Astrocyte of the cerebellum (primary cell): Measurements from ENCODE around the gene RGL2.

Experiments
- DNase-seq: peaks from one replicate; pipeline ENCODE4 v3.0.0-alpha.2; 2011; ENCODE audit warnings: low read depth
- H3K4me3 ChIP-seq: 2 replicates; pipeline ENCODE4 v1.5.1; 2011; ENCODE audit warnings: mild to moderate bottlenecking, low read depth, low read length, moderate library complexity
- in situ Hi-C: cut with HindIII; loops from 2 replicates; pipeline ENCODE4 v1.10.0; 2017; ENCODE audit warnings: low sequenced_read_pairs
- TF ChIP-seq, protein P1 (sequence below): IDR thresholded peaks from 2 replicates; pipeline ENCODE4 v1.5.1; 2012; ENCODE audit warnings: low read length, low read depth, moderate library complexity, mild to moderate bottlenecking; ENCODE audit errors: missing control alignments

Gene RGL2

GRCh38 chr6:33336495-33336894 is 37.8 kb upstream of the RGL2 start:
- in situ Hi-C loops, result no loop called here
- TF ChIP-seq, protein P1, sequence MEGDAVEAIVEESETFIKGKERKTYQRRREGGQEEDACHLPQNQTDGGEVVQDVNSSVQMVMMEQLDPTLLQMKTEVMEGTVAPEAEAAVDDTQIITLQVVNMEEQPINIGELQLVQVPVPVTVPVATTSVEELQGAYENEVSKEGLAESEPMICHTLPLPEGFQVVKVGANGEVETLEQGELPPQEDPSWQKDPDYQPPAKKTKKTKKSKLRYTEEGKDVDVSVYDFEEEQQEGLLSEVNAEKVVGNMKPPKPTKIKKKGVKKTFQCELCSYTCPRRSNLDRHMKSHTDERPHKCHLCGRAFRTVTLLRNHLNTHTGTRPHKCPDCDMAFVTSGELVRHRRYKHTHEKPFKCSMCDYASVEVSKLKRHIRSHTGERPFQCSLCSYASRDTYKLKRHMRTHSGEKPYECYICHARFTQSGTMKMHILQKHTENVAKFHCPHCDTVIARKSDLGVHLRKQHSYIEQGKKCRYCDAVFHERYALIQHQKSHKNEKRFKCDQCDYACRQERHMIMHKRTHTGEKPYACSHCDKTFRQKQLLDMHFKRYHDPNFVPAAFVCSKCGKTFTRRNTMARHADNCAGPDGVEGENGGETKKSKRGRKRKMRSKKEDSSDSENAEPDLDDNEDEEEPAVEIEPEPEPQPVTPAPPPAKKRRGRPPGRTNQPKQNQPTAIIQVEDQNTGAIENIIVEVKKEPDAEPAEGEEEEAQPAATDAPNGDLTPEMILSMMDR, result no peak

GRCh38 chr6:33335916-33336315 is 37.2 kb upstream of the RGL2 start:
- in situ Hi-C loops, result no loop called here
- H3K4me3 ChIP-seq, result no peak overlapping the region
- TF ChIP-seq, protein P1, result no peak
- DNase-seq, result no peak

More at GRCh38 chr6:33336495-33336894, 37.8 kb upstream of the RGL2 start:
- no peak overlapping the region for H3K4me3 ChIP-seq
- no peak for DNase-seq

- in situ Hi-C loops, result no loop called here
- no peak overlapping the region for H3K4me3 ChIP-seq
- DNase-seq, result no peak
- TF ChIP-seq, protein P1, result no peak
Observed at GRCh38 chr6:33333666-33334065, 34.9 kb upstream of the RGL2 start.

DNA sequence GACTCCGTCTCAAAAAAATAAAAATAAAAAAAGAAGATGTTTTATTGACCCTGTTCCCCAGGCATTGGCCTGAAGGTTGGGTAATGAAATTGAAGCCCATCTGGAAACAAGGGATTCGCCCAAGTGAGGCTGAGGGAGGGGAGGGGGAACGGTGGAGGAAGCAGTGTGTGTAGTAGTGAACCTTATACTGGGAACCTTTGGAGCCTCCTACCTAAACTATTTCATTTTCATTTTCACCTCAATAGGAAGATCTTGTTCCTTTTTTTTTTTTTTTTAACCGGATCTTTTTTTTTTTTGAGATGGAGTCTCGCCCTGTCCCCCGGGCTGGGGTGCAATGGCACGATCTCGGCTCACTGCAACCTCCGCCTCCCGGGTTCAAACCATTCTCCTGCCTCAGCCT is 32.0 kb upstream of the RGL2 start:
- in situ Hi-C loops, result no loop called here
- H3K4me3 ChIP-seq, result no peak overlapping the region
- TF ChIP-seq, protein P1, result no peak
- no peak for DNase-seq

DNA sequence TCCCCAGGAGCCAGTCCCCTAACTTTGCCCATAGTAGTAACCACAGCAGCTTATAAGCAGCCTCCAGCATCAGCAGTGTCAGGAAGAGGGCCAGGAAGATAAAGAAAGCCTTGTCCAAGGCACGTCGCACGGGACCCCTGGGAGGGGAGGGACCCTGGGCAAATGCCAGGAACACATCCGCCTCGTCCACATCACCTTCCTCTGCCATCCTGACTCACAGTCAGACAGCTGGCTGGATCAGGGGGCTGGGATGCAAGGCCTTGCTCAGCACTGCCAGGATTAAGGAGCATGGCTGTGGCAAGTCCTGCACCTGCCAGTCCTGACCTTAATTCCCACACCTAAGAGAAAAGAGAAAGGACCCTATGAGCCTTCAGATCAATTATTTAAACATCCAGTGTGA is 30.3 kb upstream of the RGL2 start:
- no peak for DNase-seq
- TF ChIP-seq, protein P1, result no peak
- no peak overlapping the region for H3K4me3 ChIP-seq
- in situ Hi-C loops, result no loop called here

- in situ Hi-C loops, result no loop called here
- no peak for DNase-seq
- TF ChIP-seq, protein P1, result no peak
- no peak overlapping the region for H3K4me3 ChIP-seq
Observed at GRCh38 chr6:33324125-33324524, 25.4 kb upstream of the RGL2 start.

DNA sequence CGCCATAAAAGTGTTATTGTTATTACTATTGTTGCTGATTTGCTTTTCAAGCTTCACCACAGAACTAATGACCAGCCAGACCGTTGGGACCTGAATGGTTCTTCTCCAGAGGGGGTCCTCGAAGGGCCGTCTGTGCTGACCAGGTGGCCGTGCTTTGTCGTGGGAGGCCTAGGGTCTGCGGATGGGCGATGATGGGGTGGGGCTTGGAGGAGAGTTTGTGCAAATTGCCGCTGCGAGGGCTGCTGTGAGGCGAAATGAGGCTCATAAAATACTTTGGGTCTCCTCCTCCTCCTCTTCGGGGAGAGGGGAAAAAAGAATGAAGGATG is 24.8 kb upstream of the RGL2 start:
- DNase-seq, result no peak
- TF ChIP-seq, protein P1, result no peak
- H3K4me3 ChIP-seq, result peak overlapping the region; percentile 73
- in situ Hi-C loops, result no loop called here
